Body of pancreas (tissue), 4 donors: Measurements from ENCODE around the gene SLC25A13.

Experiments used
- POLR2A ChIP-seq, 3 donors: fragments of 450-650 bp; IDR thresholded peaks; one replicate each; pipeline ENCODE4 v1.6.1; 2016; ENCODE audit warnings: antibody characterized with exemption in 3 of 3, mild to moderate bottlenecking in 2 of 3
- TF ChIP-seq, protein P1 (sequence below), 7 experiments: fragments of 450-650 bp in 4 of 7; fragments of 200-600 bp in 3 of 7; sonication (generic) in 3 of 7; IDR thresholded peaks; one replicate each; pipeline ENCODE4 v1.5.1; 2016 to 2019; ENCODE audit warnings: antibody characterized with exemption in 7 of 7

GRCh38 chr7:96205665-96206064, 116.2 kb downstream of the SLC25A13 start:
- TF ChIP-seq, protein P1, sequence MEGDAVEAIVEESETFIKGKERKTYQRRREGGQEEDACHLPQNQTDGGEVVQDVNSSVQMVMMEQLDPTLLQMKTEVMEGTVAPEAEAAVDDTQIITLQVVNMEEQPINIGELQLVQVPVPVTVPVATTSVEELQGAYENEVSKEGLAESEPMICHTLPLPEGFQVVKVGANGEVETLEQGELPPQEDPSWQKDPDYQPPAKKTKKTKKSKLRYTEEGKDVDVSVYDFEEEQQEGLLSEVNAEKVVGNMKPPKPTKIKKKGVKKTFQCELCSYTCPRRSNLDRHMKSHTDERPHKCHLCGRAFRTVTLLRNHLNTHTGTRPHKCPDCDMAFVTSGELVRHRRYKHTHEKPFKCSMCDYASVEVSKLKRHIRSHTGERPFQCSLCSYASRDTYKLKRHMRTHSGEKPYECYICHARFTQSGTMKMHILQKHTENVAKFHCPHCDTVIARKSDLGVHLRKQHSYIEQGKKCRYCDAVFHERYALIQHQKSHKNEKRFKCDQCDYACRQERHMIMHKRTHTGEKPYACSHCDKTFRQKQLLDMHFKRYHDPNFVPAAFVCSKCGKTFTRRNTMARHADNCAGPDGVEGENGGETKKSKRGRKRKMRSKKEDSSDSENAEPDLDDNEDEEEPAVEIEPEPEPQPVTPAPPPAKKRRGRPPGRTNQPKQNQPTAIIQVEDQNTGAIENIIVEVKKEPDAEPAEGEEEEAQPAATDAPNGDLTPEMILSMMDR (IDR thresholded peaks at IDR 0.05) = no peak
- no peak for TF ChIP-seq POLR2A (IDR thresholded peaks at IDR 0.05)
